ENCODE data around the gene DNAJC4. TPM values are rescaled to one million over a fixed set of nuclear protein-coding genes. Genes with fewer than 3 reads are reported as not detected.
A peak's percentile ranks its signal among the peaks of the same experiment; 100 is the strongest.
"Not testable (repeated sequence)": the region's sequence is repeated elsewhere in the genome, so short reads cannot be mapped to it uniquely, and the experiment has no call there.

Gene DNAJC4
- total RNA-seq, 1 experiment from 2014 or later: 24.2 TPM

- peak overlapping the region; percentile 88 to 94 for H3K4me3 Mint-ChIP-seq
- Histone ChIP-seq H3K9ac (ENCODE audit: extremely low read depth, insufficient read length, low read length) (peak overlapping the region; percentile 50), H3K27me3 (ENCODE audit: insufficient read depth, low read length) (no peaks in the 10 kb centered on the region), H2BK120ac (ENCODE audit: low read depth, low read length, poor library complexity, severe bottlenecking) (no peak overlapping the region), H3K9me3 (ENCODE audit: control insufficient read depth, low read depth, low read length) (no peaks in the 10 kb centered on the region), H2BK15ac (ENCODE audit: low read depth, low read length) (no peak overlapping the region), H3K4me2 (ENCODE audit: insufficient read depth, insufficient read length, low read length) (peak overlapping the region; percentile 39), H2AK5ac (ENCODE audit: insufficient read length, low read length) (no peak overlapping the region), H3K4me1 (ENCODE audit: insufficient read depth, low read length) (peaks cover 9% of the 10 kb centered on the region; the same call in 1 of the 2 replicates), H3K56ac (ENCODE audit: insufficient read length, low read depth, low read length) (no peak overlapping the region), H4K20me1 (ENCODE audit: control insufficient read depth, insufficient read depth, insufficient read length) (no peaks in the 10 kb centered on the region), H3K79me1 (ENCODE audit: insufficient read depth, low read depth, low read length, poor library complexity, severe bottlenecking) (no peaks in the 10 kb centered on the region), H2AFZ (ENCODE audit: low read length) (no peak overlapping the region), H3K27ac (ENCODE audit: insufficient read length, low read depth, low read length) (no peak overlapping the region), H3K23ac (ENCODE audit: insufficient read length, low read depth, low read length) (no peak overlapping the region), H4K5ac (ENCODE audit: insufficient read length, low read depth, low read length) (no peak overlapping the region), H2BK12ac (ENCODE audit: insufficient read length, low read depth, low read length) (no peak overlapping the region), H3T11ph (ENCODE audit: low read length) (no peak overlapping the region), H3K18ac (ENCODE audit: insufficient read length, low read depth, low read length) (no peak overlapping the region), H4K8ac (replicated peaks; ENCODE audit: insufficient read length, low read depth, low read length) (no peak overlapping the region), H3K14ac (ENCODE audit: insufficient read depth, low read length) (peak overlapping the region; percentile 37), H3K23me2 (ENCODE audit: insufficient read length, low read depth, low read length, poor library complexity, severe bottlenecking) (peaks cover 23% of the 10 kb centered on the region), H2BK20ac (ENCODE audit: low read depth, low read length, poor library complexity, severe bottlenecking) (no peak overlapping the region), H4K91ac (ENCODE audit: insufficient read length, low read depth, low read length) (no peak overlapping the region), H3K79me2 (ENCODE audit: insufficient read depth, low read length) (peaks cover 9% of the 10 kb centered on the region; the same call in 1 of the 2 replicates), H3K4ac (ENCODE audit: low read depth, low read length) (no peak overlapping the region), H2BK5ac (ENCODE audit: insufficient read length, low read length) (no peak overlapping the region)
- H3K4me1 Mint-ChIP-seq: peaks cover 40 to 49% of the 10 kb centered on the region in 2 experiments
- DNase-seq: no peak
- no peaks in the 10 kb centered on the region for H3K27me3 Mint-ChIP-seq (ENCODE audit: low read depth)
- TF ChIP-seq, protein P1, sequence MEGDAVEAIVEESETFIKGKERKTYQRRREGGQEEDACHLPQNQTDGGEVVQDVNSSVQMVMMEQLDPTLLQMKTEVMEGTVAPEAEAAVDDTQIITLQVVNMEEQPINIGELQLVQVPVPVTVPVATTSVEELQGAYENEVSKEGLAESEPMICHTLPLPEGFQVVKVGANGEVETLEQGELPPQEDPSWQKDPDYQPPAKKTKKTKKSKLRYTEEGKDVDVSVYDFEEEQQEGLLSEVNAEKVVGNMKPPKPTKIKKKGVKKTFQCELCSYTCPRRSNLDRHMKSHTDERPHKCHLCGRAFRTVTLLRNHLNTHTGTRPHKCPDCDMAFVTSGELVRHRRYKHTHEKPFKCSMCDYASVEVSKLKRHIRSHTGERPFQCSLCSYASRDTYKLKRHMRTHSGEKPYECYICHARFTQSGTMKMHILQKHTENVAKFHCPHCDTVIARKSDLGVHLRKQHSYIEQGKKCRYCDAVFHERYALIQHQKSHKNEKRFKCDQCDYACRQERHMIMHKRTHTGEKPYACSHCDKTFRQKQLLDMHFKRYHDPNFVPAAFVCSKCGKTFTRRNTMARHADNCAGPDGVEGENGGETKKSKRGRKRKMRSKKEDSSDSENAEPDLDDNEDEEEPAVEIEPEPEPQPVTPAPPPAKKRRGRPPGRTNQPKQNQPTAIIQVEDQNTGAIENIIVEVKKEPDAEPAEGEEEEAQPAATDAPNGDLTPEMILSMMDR (conservative IDR thresholded peaks at IDR 0.05): no peak
- H3K27ac Mint-ChIP-seq: peak overlapping the region in 2 of 3 experiments; percentile 67 to 87; a peak in 6 of 7 replicates
- H3K9me3 Mint-ChIP-seq: no peaks in the 10 kb centered on the region; a peak in 1 of 5 replicates
- peaks cover 12 to 22% (median 13%) of the 10 kb centered on the region in 3 experiments; a peak in 6 of 7 replicates for H3K36me3 Mint-ChIP-seq (ENCODE audit: insufficient read depth in 1 of 3, low read depth in 3 of 3)
- no CpG with 5 or more reads among the region's 46 CpGs for WGBS (ENCODE audit: extremely low coverage, insufficient read length, low lambda C conversion rate)
Observed at GRCh38 chr11:64245797-64246620, 15.7 kb downstream of the DNAJC4 start.

DNA sequence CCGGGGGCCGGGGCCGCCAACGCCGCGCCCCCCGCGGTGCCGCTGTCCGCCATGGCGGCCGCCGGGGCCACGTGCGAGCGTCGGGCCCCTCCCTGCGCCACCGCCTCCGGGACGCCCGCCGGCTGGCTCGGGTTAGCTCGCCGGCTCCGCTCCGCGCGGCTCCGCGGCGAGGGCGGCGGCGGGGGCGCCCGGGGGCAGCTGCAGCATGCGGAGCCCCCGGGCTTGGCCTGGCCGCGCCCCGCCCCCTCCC lies 16.2 kb downstream of the DNAJC4 start:
- H2BK12ac ChIP-seq (ENCODE audit: insufficient read length, low read depth, low read length); DNase-seq; H3K23ac ChIP-seq (ENCODE audit: insufficient read length, low read depth, low read length); H3K18ac ChIP-seq (ENCODE audit: insufficient read length, low read depth, low read length); H4K8ac ChIP-seq (replicated peaks; ENCODE audit: insufficient read length, low read depth, low read length); H3K27me3 Mint-ChIP-seq (ENCODE audit: low read depth); H4K5ac ChIP-seq (ENCODE audit: insufficient read length, low read depth, low read length); H3K4me2 ChIP-seq (ENCODE audit: insufficient read depth, insufficient read length, low read length); H3K79me2 ChIP-seq (ENCODE audit: insufficient read depth, low read length); H4K91ac ChIP-seq (ENCODE audit: insufficient read length, low read depth, low read length); H3K4ac ChIP-seq (ENCODE audit: low read depth, low read length); H3K9ac ChIP-seq (ENCODE audit: extremely low read depth, insufficient read length, low read length); H3K4me1 ChIP-seq (ENCODE audit: insufficient read depth, low read length); H3K9me3 ChIP-seq (ENCODE audit: control insufficient read depth, low read depth, low read length); H3T11ph ChIP-seq (ENCODE audit: low read length); H2AFZ ChIP-seq (ENCODE audit: low read length); H2AK5ac ChIP-seq (ENCODE audit: insufficient read length, low read length); H3K79me1 ChIP-seq (ENCODE audit: insufficient read depth, low read depth, low read length, poor library complexity, severe bottlenecking); H3K9me3 Mint-ChIP-seq; H4K20me1 ChIP-seq (ENCODE audit: control insufficient read depth, insufficient read depth, insufficient read length); H3K27me3 ChIP-seq (ENCODE audit: insufficient read depth, low read length); H2BK15ac ChIP-seq (ENCODE audit: low read depth, low read length); H3K27ac ChIP-seq (ENCODE audit: insufficient read length, low read depth, low read length); H2BK120ac ChIP-seq (ENCODE audit: low read depth, low read length, poor library complexity, severe bottlenecking); H3K56ac ChIP-seq (ENCODE audit: insufficient read length, low read depth, low read length); H2BK5ac ChIP-seq (ENCODE audit: insufficient read length, low read length); H2BK20ac ChIP-seq (ENCODE audit: low read depth, low read length, poor library complexity, severe bottlenecking); H3K14ac ChIP-seq (ENCODE audit: insufficient read depth, low read length); H3K27ac Mint-ChIP-seq: not testable (repeated sequence)
- Mint-ChIP-seq H3K36me3 (ENCODE audit: insufficient read depth in 1 of 3, low read depth in 3 of 3) (peaks cover 12 to 22% (median 13%) of the 10 kb centered on the region in 3 experiments; a peak in 6 of 7 replicates), H3K4me1 (peaks cover 40 to 49% of the 10 kb centered on the region in 2 experiments), H3K4me3 (peak overlapping the region; percentile 79 to 93)
- H3K23me2 ChIP-seq (ENCODE audit: insufficient read length, low read depth, low read length, poor library complexity, severe bottlenecking): peaks cover 25% of the 10 kb centered on the region
- WGBS (ENCODE audit: extremely low coverage, insufficient read length, low lambda C conversion rate): no CpG with 5 or more reads among the region's 43 CpGs

Measured in H9 (cell line).